HepG2 (cell line): Measurements from ENCODE around the gene IL22RA1. TPM values are rescaled to one million over a fixed set of nuclear protein-coding genes. Genes with fewer than 3 reads are reported as not detected.

Source experiments
- BCL6 ChIP-seq: IDR thresholded peaks from 2 replicates; pipeline ENCODE4 v1.6.1; 2016; ENCODE audit warnings: missing genetic modification reagents, missing compliant biosample characterization
- CBFB ChIP-seq: sonication (generic); formaldehyde crosslinking; IDR thresholded peaks from 2 replicates; pipeline ENCODE4 v1.4.0; 2020; ENCODE audit warnings: missing genetic modification reagents
- CC2D1A ChIP-seq: sonication (generic); formaldehyde crosslinking; IDR thresholded peaks from 2 replicates; pipeline ENCODE4 v1.8.1; 2023; ENCODE audit warnings: mild to moderate bottlenecking, missing genetic modification reagents
- DR1 ChIP-seq: sonication (generic); formaldehyde crosslinking; IDR thresholded peaks from 2 replicates; pipeline ENCODE4 v1.8.0; 2021; ENCODE audit warnings: mild to moderate bottlenecking, missing genetic modification reagents, inconsistent platforms
- EHMT2 ChIP-seq: fragments of 200-600 bp; sonication (generic); IDR thresholded peaks from 2 replicates; pipeline ENCODE4 v1.7.0; 2017; ENCODE audit warnings: antibody characterized with exemption, low read depth, low read length, borderline replicate concordance
- HDAC1 ChIP-seq: sonication (generic); formaldehyde crosslinking; IDR thresholded peaks from 2 replicates; pipeline ENCODE4 v1.5.1; 2020; ENCODE audit warnings: mild to moderate bottlenecking, missing genetic modification reagents
- NR2F2 ChIP-seq: IDR thresholded peaks from 2 replicates; pipeline ENCODE4 v1.6.1; 2012; ENCODE audit warnings: low read depth, inconsistent platforms, borderline replicate concordance
- RAD51 ChIP-seq: fragments of 450-650 bp; IDR thresholded peaks from 2 replicates; pipeline ENCODE4 v1.6.1; 2016; ENCODE audit warnings: borderline replicate concordance
- RFXAP ChIP-seq: sonication (generic); formaldehyde crosslinking; IDR thresholded peaks from 2 replicates; pipeline ENCODE4 v1.4.0; 2020; ENCODE audit warnings: missing genetic modification reagents, borderline replicate concordance
- SPEN ChIP-seq: sonication (generic); formaldehyde crosslinking; IDR thresholded peaks from 2 replicates; pipeline ENCODE4 v1.5.1; 2020; ENCODE audit warnings: low read depth, mild to moderate bottlenecking, missing genetic modification reagents
- SRSF1 ChIP-seq: fragments of 200-400 bp; formaldehyde crosslinking; optimal IDR thresholded peaks from 2 replicates; pipeline ENCODE3; 2017; ENCODE audit warnings: mild to moderate bottlenecking, low read depth, low read length, moderate library complexity
- THYN1 ChIP-seq: sonication (generic); formaldehyde crosslinking; IDR thresholded peaks from 2 replicates; pipeline ENCODE4 v1.8.1; 2023; ENCODE audit warnings: low read depth, mild to moderate bottlenecking, moderate library complexity, missing genetic modification reagents, borderline replicate concordance
- ZNF138 ChIP-seq: sonication (generic); formaldehyde crosslinking; IDR thresholded peaks from 2 replicates; pipeline ENCODE4 v1.5.0; 2020; ENCODE audit warnings: mild to moderate bottlenecking, low read depth, missing genetic modification reagents
- ZNF205 ChIP-seq: IDR thresholded peaks from 2 replicates; pipeline ENCODE4 v1.6.1; 2018; ENCODE audit warnings: missing biosample characterization, missing genetic modification reagents
- ZNF678 ChIP-seq: sonication (generic); formaldehyde crosslinking; IDR thresholded peaks from 2 replicates; pipeline ENCODE4 v1.4.0; 2020; ENCODE audit warnings: mild to moderate bottlenecking, missing genetic modification reagents
- polyA plus RNA-seq, 8 experiments: library from polyadenylated mRNA; depleted of rRNA in 3 of 8; stranded (reverse) in 7 of 8; unstranded in 1 of 8; fragments of >200 nt; fragmentation: Illumina TruSeq in 4 of 8; extraction: Trizol in 4 of 8; gene quantifications; 2 replicates each; pipeline versions ENCODE4 v1.2.1 to v1.2.3, GENCODE V29; 2011 to 2016; ENCODE audit warnings: low read depth in 4 of 8, missing spikeins in 1 of 8, mixed read lengths in 1 of 8; ENCODE audit not compliant: insufficient read depth in 1 of 8
- total RNA-seq, 5 experiments: library from RNA; depleted of rRNA; stranded (reverse); fragments of >200 nt; fragmentation: Illumina TruSeq; extraction: Trizol; gene quantifications; 2 replicates each; pipeline ENCODE4 v1.2.3, GENCODE V29; 2016; ENCODE audit warnings: low read depth in 1 of 5
- TF ChIP-seq, protein P1 (sequence below): sonication (generic); formaldehyde crosslinking; conservative IDR thresholded peaks from 2 replicates; pipeline ENCODE4 v1.4.0; 2020; ENCODE audit warnings: mild to moderate bottlenecking, missing genetic modification reagents, moderate library complexity
- TF ChIP-seq, protein P2 (sequence below): sonication (generic); formaldehyde crosslinking; IDR thresholded peaks from 2 replicates; pipeline ENCODE4 v1.4.0; 2020; ENCODE audit warnings: missing genetic modification reagents, mild to moderate bottlenecking, borderline replicate concordance
- TF ChIP-seq, protein P3 (sequence below): sonication (generic); formaldehyde crosslinking; IDR thresholded peaks from 2 replicates; pipeline ENCODE4 v1.4.0; 2020; ENCODE audit warnings: missing genetic modification reagents

IL22RA1 gene
- total and polyA plus RNA-seq, 2 of the 13 experiments (the other 11 are each of a cell fraction or from before 2014, with no cell fraction given) = 4.4 to 10.2 TPM

DNA sequence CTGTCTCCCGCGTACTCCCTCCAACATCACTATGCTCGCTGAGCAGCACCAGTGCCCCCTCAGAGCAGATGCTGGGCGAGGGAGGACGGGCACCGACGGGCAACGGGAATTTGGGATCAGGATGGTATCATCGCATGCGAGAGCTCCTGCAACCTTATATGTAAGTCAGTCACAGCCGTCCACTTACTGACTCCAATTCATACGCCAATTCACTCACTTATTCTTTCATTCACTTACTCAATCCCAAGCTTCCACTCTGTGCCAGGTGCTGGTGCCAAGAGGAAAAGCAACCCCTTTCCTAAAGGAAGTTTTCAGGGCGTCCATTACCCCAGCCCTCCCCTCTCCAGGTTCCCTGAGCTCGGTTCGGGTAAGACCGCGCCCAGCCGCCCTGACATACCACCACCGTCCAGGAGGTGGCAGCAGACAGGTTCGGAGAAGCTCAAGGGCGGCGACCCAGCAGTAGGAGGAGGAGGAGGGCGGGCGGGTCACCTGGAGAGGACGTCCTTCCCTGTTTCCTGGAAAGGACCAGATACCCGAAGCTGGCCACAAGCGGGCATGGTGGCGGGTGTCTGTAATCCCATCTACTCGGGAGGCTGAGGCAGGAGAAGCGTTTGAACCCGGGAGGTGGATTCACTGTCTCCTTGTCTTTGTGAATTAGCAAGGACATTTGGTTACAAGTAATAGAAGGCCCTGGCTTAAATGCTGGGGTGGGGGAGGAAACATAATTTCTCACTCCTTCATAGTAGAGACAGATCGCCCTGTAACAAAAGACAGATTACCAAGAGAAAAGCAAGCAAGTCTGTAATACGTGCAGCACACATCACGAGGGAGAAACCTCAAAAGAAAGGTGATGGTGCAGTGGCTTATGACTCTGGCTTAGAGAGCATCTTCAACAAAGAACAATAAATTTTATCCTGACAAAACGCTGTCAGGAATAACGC lies 7.6 kb upstream of the IL22RA1 start (continued):
- TF ChIP-seq, protein P1, sequence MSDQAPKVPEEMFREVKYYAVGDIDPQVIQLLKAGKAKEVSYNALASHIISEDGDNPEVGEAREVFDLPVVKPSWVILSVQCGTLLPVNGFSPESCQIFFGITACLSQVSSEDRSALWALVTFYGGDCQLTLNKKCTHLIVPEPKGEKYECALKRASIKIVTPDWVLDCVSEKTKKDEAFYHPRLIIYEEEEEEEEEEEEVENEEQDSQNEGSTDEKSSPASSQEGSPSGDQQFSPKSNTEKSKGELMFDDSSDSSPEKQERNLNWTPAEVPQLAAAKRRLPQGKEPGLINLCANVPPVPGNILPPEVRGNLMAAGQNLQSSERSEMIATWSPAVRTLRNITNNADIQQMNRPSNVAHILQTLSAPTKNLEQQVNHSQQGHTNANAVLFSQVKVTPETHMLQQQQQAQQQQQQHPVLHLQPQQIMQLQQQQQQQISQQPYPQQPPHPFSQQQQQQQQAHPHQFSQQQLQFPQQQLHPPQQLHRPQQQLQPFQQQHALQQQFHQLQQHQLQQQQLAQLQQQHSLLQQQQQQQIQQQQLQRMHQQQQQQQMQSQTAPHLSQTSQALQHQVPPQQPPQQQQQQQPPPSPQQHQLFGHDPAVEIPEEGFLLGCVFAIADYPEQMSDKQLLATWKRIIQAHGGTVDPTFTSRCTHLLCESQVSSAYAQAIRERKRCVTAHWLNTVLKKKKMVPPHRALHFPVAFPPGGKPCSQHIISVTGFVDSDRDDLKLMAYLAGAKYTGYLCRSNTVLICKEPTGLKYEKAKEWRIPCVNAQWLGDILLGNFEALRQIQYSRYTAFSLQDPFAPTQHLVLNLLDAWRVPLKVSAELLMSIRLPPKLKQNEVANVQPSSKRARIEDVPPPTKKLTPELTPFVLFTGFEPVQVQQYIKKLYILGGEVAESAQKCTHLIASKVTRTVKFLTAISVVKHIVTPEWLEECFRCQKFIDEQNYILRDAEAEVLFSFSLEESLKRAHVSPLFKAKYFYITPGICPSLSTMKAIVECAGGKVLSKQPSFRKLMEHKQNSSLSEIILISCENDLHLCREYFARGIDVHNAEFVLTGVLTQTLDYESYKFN (CRISPR knock-in tag) = peak; percentile 37; the same call in 1 of the 2 replicates
- TF ChIP-seq HDAC1 (0 out of 2 replicates have a peak, but pooled peaks have one; percentile 27), EHMT2 (no peak), CBFB (CRISPR knock-in tag) (no peak; the same call in 1 of the 2 replicates), ZNF678 (CRISPR knock-in tag) (no peak), ZNF205 (CRISPR knock-in tag) (no peak), BCL6 (CRISPR knock-in tag) (peak; percentile 80), SRSF1 (no peak), THYN1 (no peak), RAD51 (no peak), ZNF138 (CRISPR knock-in tag) (no peak), RFXAP (no peak), DR1 (no peak), NR2F2 (no peak), SPEN (CRISPR knock-in tag) (peak; percentile 47; the same call in 1 of the 2 replicates), CC2D1A (CRISPR knock-in tag) (no peak)
- TF ChIP-seq, protein P2, sequence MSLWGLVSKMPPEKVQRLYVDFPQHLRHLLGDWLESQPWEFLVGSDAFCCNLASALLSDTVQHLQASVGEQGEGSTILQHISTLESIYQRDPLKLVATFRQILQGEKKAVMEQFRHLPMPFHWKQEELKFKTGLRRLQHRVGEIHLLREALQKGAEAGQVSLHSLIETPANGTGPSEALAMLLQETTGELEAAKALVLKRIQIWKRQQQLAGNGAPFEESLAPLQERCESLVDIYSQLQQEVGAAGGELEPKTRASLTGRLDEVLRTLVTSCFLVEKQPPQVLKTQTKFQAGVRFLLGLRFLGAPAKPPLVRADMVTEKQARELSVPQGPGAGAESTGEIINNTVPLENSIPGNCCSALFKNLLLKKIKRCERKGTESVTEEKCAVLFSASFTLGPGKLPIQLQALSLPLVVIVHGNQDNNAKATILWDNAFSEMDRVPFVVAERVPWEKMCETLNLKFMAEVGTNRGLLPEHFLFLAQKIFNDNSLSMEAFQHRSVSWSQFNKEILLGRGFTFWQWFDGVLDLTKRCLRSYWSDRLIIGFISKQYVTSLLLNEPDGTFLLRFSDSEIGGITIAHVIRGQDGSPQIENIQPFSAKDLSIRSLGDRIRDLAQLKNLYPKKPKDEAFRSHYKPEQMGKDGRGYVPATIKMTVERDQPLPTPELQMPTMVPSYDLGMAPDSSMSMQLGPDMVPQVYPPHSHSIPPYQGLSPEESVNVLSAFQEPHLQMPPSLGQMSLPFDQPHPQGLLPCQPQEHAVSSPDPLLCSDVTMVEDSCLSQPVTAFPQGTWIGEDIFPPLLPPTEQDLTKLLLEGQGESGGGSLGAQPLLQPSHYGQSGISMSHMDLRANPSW (CRISPR knock-in tag) = no peak
- TF ChIP-seq, protein P3, sequence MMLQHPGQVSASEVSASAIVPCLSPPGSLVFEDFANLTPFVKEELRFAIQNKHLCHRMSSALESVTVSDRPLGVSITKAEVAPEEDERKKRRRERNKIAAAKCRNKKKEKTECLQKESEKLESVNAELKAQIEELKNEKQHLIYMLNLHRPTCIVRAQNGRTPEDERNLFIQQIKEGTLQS (CRISPR knock-in tag) = no peak
